Endothelial cell of umbilical vein (primary cell): Measurements from ENCODE around the gene KRT6C. TPM values are rescaled to one million over a fixed set of nuclear protein-coding genes. Genes with fewer than 3 reads are reported as not detected.

ENCODE experiments used
- BruUV-seq: library from RNA; stranded (reverse); fragments of 400-500 nt; replicated peaks from 2 replicates; lab custom pipeline; 2021; lab: Mats Ljungman, UMichigan
- CTCF ChIA-PET: fragments of 300-600, 350-600 bp; sonication (Branson Sonifier 250); formaldehyde crosslinking; loops from one replicate; lab custom pipeline; 2021; ENCODE audit warnings: antibody characterized with exemption, inconsistent platforms; lab: Charles Lee
- POLR2A ChIA-PET: fragments of 300-600, 350-600 bp; sonication (Branson Sonifier 250); formaldehyde crosslinking; loops from one replicate; lab custom pipeline; 2021; ENCODE audit warnings: antibody characterized with exemption, inconsistent platforms; lab: Charles Lee
- DNase-seq: peaks from one replicate; pipeline ENCODE4 v3.0.0-alpha.2; 2011; ENCODE audit warnings: low read depth, low spot score
- FAIRE-seq: peaks from 2 replicates; lab custom pipeline; 2011; peaks lifted over from hg19 to GRCh38; lab: Jason Lieb, UNC
- H2AFZ ChIP-seq: 2 replicates; pipeline ENCODE4 v1.6.0; 2012; ENCODE audit warnings: low read depth, low read length, control low read depth, inconsistent platforms
- H3K27ac ChIP-seq: 2 replicates; pipeline ENCODE4 v1.5.1; 2011; ENCODE audit warnings: low read depth, mild to moderate bottlenecking, control low read depth, low read length, moderate library complexity; ENCODE audit not compliant: insufficient read depth
- H3K27me3 ChIP-seq, 2 experiments: 2 replicates each; pipeline versions ENCODE4 v1.6.0 to v1.6.1; 2011; ENCODE audit warnings: low read length in 2 of 2, mixed read lengths in 1 of 2; ENCODE audit not compliant: control insufficient read depth in 2 of 2, insufficient read depth in 2 of 2
- H3K36me3 ChIP-seq, 2 experiments: 2 replicates in 1 of 2; 3 replicates in 1 of 2; pipeline ENCODE4 v1.5.1; 2011; ENCODE audit warnings: low read length in 2 of 2, mild to moderate bottlenecking in 1 of 2, moderate library complexity in 1 of 2; ENCODE audit not compliant: control insufficient read depth in 2 of 2, insufficient read depth in 2 of 2; ENCODE audit errors: extremely low read depth in 1 of 2
- H3K4me1 ChIP-seq: 3 replicates; pipeline ENCODE4 v1.5.1; 2011; ENCODE audit warnings: mild to moderate bottlenecking, low read length; ENCODE audit not compliant: control insufficient read depth, insufficient read depth; ENCODE audit errors: extremely low read depth
- H3K4me2 ChIP-seq: 2 replicates; pipeline ENCODE4 v1.6.1; 2011; ENCODE audit warnings: low read length, control low read depth, mixed read lengths; ENCODE audit not compliant: insufficient read depth
- H3K4me3 ChIP-seq, 3 experiments: fragments of 200-600 bp in 1 of 3; sonication (generic), shearing (Covaris generic) in 1 of 3; replicated peaks in 1 of 3; 2 replicates each; pipeline ENCODE4 v1.5.1; 2011 to 2016; ENCODE audit warnings: control low read depth in 3 of 3, low read length in 3 of 3, mild to moderate bottlenecking in 2 of 3, inconsistent platforms in 1 of 3, low read depth in 1 of 3, moderate library complexity in 1 of 3; ENCODE audit not compliant: insufficient read depth in 1 of 3
- H3K79me2 ChIP-seq: 2 replicates; pipeline ENCODE4 v1.6.0; 2012; ENCODE audit warnings: low read length, inconsistent platforms; ENCODE audit not compliant: control insufficient read depth, insufficient read depth
- H3K9ac ChIP-seq: replicated peaks from 2 replicates; pipeline ENCODE3; 2011; ENCODE audit warnings: low read length, control low read depth; ENCODE audit not compliant: insufficient read depth; ENCODE audit errors: extremely low read depth
- H3K9me1 ChIP-seq: replicated peaks from 3 replicates; pipeline ENCODE4 v1.6.0; 2011; ENCODE audit warnings: mild to moderate bottlenecking, low read length; ENCODE audit not compliant: control insufficient read depth, insufficient read depth; ENCODE audit errors: extremely low read depth
- H3K9me3 ChIP-seq: replicated peaks from 2 replicates; pipeline ENCODE4 v1.5.1; 2012; ENCODE audit warnings: low read length, inconsistent platforms; ENCODE audit not compliant: control insufficient read depth, insufficient read depth
- H4K20me1 ChIP-seq: replicated peaks from 2 replicates; pipeline ENCODE3; 2011; ENCODE audit warnings: mild to moderate bottlenecking, low read length; ENCODE audit not compliant: control insufficient read depth, insufficient read depth; ENCODE audit errors: extremely low read depth
- EZH2 ChIP-seq: IDR thresholded peaks from 2 replicates; pipeline ENCODE4 v1.6.1; 2012; ENCODE audit warnings: borderline replicate concordance, low read depth, mild to moderate bottlenecking, moderate library complexity, low read length, inconsistent platforms; ENCODE audit not compliant: severe bottlenecking
- FOS ChIP-seq: IDR thresholded peaks from 2 replicates; pipeline ENCODE4 v1.6.1; 2011; ENCODE audit warnings: mild to moderate bottlenecking, low read length, moderate library complexity, borderline replicate concordance; ENCODE audit not compliant: insufficient read depth
- GATA2 ChIP-seq: IDR thresholded peaks from 2 replicates; pipeline ENCODE4 v1.7.0; 2011; ENCODE audit warnings: low read depth, mild to moderate bottlenecking, moderate library complexity, mixed read lengths, low read length; ENCODE audit not compliant: insufficient read length, insufficient read depth
- JUN ChIP-seq: IDR thresholded peaks from 2 replicates; pipeline ENCODE4 v1.6.1; 2011; ENCODE audit warnings: borderline replicate concordance, low read depth; ENCODE audit not compliant: insufficient read length, insufficient read depth
- MYC ChIP-seq: IDR thresholded peaks from one replicate; pipeline ENCODE4 v1.6.1; 2011; ENCODE audit warnings: mild to moderate bottlenecking, low read depth, low read length
- POLR2A ChIP-seq: IDR thresholded peaks from 2 replicates; pipeline ENCODE4 v1.6.1; 2012; ENCODE audit warnings: low read depth, mild to moderate bottlenecking, control low read depth, low read length
- POLR2AphosphoS5 ChIP-seq: IDR thresholded peaks from 2 replicates; pipeline ENCODE4 v1.6.1; 2012; ENCODE audit warnings: low read depth, mild to moderate bottlenecking, control low read depth, low read length, moderate library complexity; ENCODE audit not compliant: insufficient read depth
- dilution Hi-C: fragments of 300-500 bp; cut with MboI; formaldehyde crosslinking; loops from one replicate; pipeline ENCODE4 v1.15.0; 2019; ENCODE audit warnings: low sequenced_read_pairs; ENCODE audit not compliant: extremely low pct_ligation_motif_present
- intact Hi-C: fragments of 100-400 bp; cut with micrococcal nuclease; formaldehyde crosslinking; loops from one replicate; pipeline ENCODE4 v1.10.0; 2022
- polyA plus RNA-seq, 4 experiments: library from polyadenylated mRNA; depleted of rRNA in 3 of 4; stranded (reverse) in 3 of 4; unstranded in 1 of 4; fragments of >200 nt; gene quantifications; 2 replicates each; pipeline versions ENCODE4 v1.2.1 to v1.2.3, GENCODE V29; 2011 to 2012; ENCODE audit warnings: missing spikeins in 1 of 4
- total RNA-seq: library from RNA; stranded (reverse); gene quantifications from 2 replicates; pipeline ENCODE4 v1.2.3, GENCODE V29; 2021
- TF ChIP-seq, protein P1 (sequence below): IDR thresholded peaks from 2 replicates; pipeline ENCODE4 v1.6.1; 2011; ENCODE audit not compliant: insufficient read depth, insufficient read length
- TF ChIP-seq, protein P2 (sequence below), 2 donors: IDR thresholded peaks; 1 replicate in 1 of 2; 2 replicates in 1 of 2; pipeline ENCODE4 v1.5.1; 2011; ENCODE audit warnings: low read length in 2 of 2, mild to moderate bottlenecking in 2 of 2, moderate library complexity in 2 of 2, control low read depth in 1 of 2, inconsistent platforms in 1 of 2, low read depth in 1 of 2; ENCODE audit not compliant: insufficient read depth in 1 of 2; ENCODE audit errors: extremely low read depth in 1 of 2

Gene KRT6C
- total and polyA plus RNA-seq, 2 donors (not counting 3 experiments of a cell fraction or from before 2014, with no cell fraction given), result not detected

DNA sequence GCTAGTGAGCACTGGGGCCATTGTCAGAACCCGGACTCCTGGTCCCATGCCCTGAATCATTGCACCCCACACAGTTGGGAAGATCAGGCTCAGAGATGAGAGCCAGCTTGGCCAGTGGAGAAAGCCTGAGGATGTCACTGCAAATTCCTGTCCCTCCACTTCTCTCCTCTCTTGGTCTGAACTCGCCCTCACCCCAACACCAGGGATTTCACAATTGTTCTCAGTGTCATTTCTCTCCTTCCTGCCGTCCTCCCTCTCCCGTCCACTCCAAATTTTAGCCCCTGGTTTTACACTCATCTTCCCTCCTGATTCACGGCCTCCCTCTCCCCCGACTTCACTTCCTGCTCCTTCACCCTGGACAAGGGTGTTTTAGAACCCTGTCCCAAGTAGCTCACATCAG lies 50.6 kb downstream of the KRT6C start:
- Histone ChIP-seq H3K9me3 (no peaks in the 10 kb centered on the region), H3K9me1 (no peaks in the 10 kb centered on the region), H3K27ac (no peak overlapping the region), H3K36me3 (no peaks in the 10 kb centered on the region), H3K27me3 (peaks cover 6 to 16% of the 10 kb centered on the region in 2 experiments), H3K4me3 (no peak overlapping the region), H4K20me1 (no peaks in the 10 kb centered on the region), H3K9ac (no peak overlapping the region), H3K4me1 (no peaks in the 10 kb centered on the region), H2AFZ (no peak overlapping the region), H3K79me2 (no peaks in the 10 kb centered on the region), H3K4me2 (no peak overlapping the region)
- BruUV-seq, result no TSS peak
- DNase-seq (no peak), FAIRE-seq (no peak)
- intact Hi-C loops (no loop called here), dilution Hi-C loops (no loop called here)
- ChIA-PET POLR2A (no interaction called here), CTCF (no interaction called here)
- TF ChIP-seq GATA2 (no peak), JUN (no peak), MYC (no peak), EZH2 (no peak), POLR2AphosphoS5 (no peak), POLR2A (no peak), FOS (no peak)
- TF ChIP-seq, protein P1, sequence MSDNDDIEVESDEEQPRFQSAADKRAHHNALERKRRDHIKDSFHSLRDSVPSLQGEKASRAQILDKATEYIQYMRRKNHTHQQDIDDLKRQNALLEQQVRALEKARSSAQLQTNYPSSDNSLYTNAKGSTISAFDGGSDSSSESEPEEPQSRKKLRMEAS, result no peak
- TF ChIP-seq, protein P2, sequence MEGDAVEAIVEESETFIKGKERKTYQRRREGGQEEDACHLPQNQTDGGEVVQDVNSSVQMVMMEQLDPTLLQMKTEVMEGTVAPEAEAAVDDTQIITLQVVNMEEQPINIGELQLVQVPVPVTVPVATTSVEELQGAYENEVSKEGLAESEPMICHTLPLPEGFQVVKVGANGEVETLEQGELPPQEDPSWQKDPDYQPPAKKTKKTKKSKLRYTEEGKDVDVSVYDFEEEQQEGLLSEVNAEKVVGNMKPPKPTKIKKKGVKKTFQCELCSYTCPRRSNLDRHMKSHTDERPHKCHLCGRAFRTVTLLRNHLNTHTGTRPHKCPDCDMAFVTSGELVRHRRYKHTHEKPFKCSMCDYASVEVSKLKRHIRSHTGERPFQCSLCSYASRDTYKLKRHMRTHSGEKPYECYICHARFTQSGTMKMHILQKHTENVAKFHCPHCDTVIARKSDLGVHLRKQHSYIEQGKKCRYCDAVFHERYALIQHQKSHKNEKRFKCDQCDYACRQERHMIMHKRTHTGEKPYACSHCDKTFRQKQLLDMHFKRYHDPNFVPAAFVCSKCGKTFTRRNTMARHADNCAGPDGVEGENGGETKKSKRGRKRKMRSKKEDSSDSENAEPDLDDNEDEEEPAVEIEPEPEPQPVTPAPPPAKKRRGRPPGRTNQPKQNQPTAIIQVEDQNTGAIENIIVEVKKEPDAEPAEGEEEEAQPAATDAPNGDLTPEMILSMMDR (IDR thresholded peaks at IDR 0.05; ENCODE audit: extremely low read depth in 1 of 2, insufficient read depth in 1 of 2, low read depth in 1 of 2, low read length in 2 of 2), result no peak
